ENCODE measurements around the gene CDK1.

GRCh38 chr10:60803433-60803832 lies 25.2 kb downstream of the CDK1 start:
- TF ChIP-seq EZH2 (IDR thresholded peaks at IDR 0.05; ENCODE audit: insufficient read depth, poor library complexity, severe bottlenecking) = no peak
- TF ChIP-seq EZH2phosphoT487 (IDR thresholded peaks at IDR 0.05; ENCODE audit: insufficient read depth, low read depth) = no peak

Measured in GM23248 (cell line).